HepG2 (cell line): ENCODE results near the gene CCT7. TPM values are rescaled to one million over a fixed set of nuclear protein-coding genes. Genes with fewer than 3 reads are reported as not detected.
A peak's percentile ranks its signal among the peaks of the same experiment; 100 is the strongest.

Source experiments
- FOXK2 ChIP-seq: fragments of 450-650 bp; IDR thresholded peaks from 2 replicates; pipeline ENCODE4 v1.6.1; 2016
- LRRFIP1 ChIP-seq: sonication (generic); formaldehyde crosslinking; conservative IDR thresholded peaks from 2 replicates; pipeline ENCODE4 v1.4.0; 2020; ENCODE audit warnings: missing genetic modification reagents
- MXD4 ChIP-seq: IDR thresholded peaks from 2 replicates; pipeline ENCODE4 v1.6.1; 2016; ENCODE audit warnings: mild to moderate bottlenecking, missing biosample characterization, missing genetic modification reagents
- PAXIP1 ChIP-seq: sonication (generic); formaldehyde crosslinking; conservative IDR thresholded peaks from 2 replicates; pipeline ENCODE4 v1.4.0; 2020; ENCODE audit warnings: mild to moderate bottlenecking, missing genetic modification reagents, moderate library complexity
- SNRNP70 ChIP-seq: fragments of 200-400 bp; formaldehyde crosslinking; IDR thresholded peaks from 2 replicates; pipeline ENCODE4 v1.6.1; 2017; ENCODE audit warnings: mild to moderate bottlenecking, low read depth, low read length, moderate library complexity
- TFDP2 ChIP-seq: sonication (generic); formaldehyde crosslinking; IDR thresholded peaks from 2 replicates; pipeline ENCODE4 v1.4.0; 2020; ENCODE audit warnings: missing genetic modification reagents
- UBTF ChIP-seq: sonication (generic); formaldehyde crosslinking; IDR thresholded peaks from 2 replicates; pipeline ENCODE4 v1.4.0; 2020; ENCODE audit warnings: mild to moderate bottlenecking, missing genetic modification reagents
- ZKSCAN1 ChIP-seq: fragments of 150-350 bp; IDR thresholded peaks from 2 replicates; pipeline ENCODE4 v1.6.1; 2014; ENCODE audit warnings: low read length
- ZNF251 ChIP-seq: sonication (generic); formaldehyde crosslinking; IDR thresholded peaks from 2 replicates; pipeline ENCODE4 v1.9.0; 2021; ENCODE audit warnings: mild to moderate bottlenecking, missing genetic modification reagents
- ZNF746 ChIP-seq: sonication (generic); formaldehyde crosslinking; IDR thresholded peaks from 2 replicates; pipeline ENCODE4 v1.8.0; 2022; ENCODE audit warnings: mild to moderate bottlenecking, missing genetic modification reagents
- ZUFSP ChIP-seq: sonication (generic); formaldehyde crosslinking; IDR thresholded peaks from 2 replicates; pipeline ENCODE4 v1.9.0; 2021; ENCODE audit warnings: missing genetic modification reagents, mild to moderate bottlenecking, borderline replicate concordance
- polyA plus RNA-seq, 8 experiments: library from polyadenylated mRNA; depleted of rRNA in 3 of 8; stranded (reverse) in 7 of 8; unstranded in 1 of 8; fragments of >200 nt; fragmentation: Illumina TruSeq in 4 of 8; extraction: Trizol in 4 of 8; gene quantifications; 2 replicates each; pipeline versions ENCODE4 v1.2.1 to v1.2.3, GENCODE V29; 2011 to 2016; ENCODE audit warnings: low read depth in 4 of 8, missing spikeins in 1 of 8, mixed read lengths in 1 of 8; ENCODE audit not compliant: insufficient read depth in 1 of 8
- total RNA-seq, 5 experiments: library from RNA; depleted of rRNA; stranded (reverse); fragments of >200 nt; fragmentation: Illumina TruSeq; extraction: Trizol; gene quantifications; 2 replicates each; pipeline ENCODE4 v1.2.3, GENCODE V29; 2016; ENCODE audit warnings: low read depth in 1 of 5

The CCT7 gene
- total and polyA plus RNA-seq, 2 of the 13 experiments (the other 11 are each of a cell fraction or from before 2014, with no cell fraction given): 347 to 517 TPM

- 0 out of 2 replicates have a peak, but pooled peaks have one; percentile 7 for TF ChIP-seq PAXIP1 (CRISPR knock-in tag)
- TF ChIP-seq ZNF746 (CRISPR knock-in tag): no peak
- no peak for TF ChIP-seq ZNF251 (CRISPR knock-in tag)
- no peak for TF ChIP-seq FOXK2
- no peak for TF ChIP-seq LRRFIP1
- TF ChIP-seq ZUFSP: no peak
- no peak for TF ChIP-seq SNRNP70
- no peak for TF ChIP-seq MXD4 (CRISPR knock-in tag)
- no peak for TF ChIP-seq UBTF
- TF ChIP-seq TFDP2: no peak
- no peak for TF ChIP-seq ZKSCAN1
These were observed 20.4 kb downstream of the CCT7 start (continued) for GRCh38 chr2:73254343-73255006.
